Stimulated activated CD4-positive, alpha-beta T cell treated with anti-CD3 and anti-CD28 coated beads, Interleukin-2, amount 100 ng/mL, for 48 hours (primary cell): ENCODE data around the gene TRIM59.

Experiments used
- DNase-seq, 2 donors: peaks; one replicate each; pipeline ENCODE4 v3.0.0-alpha.2; 2020

The TRIM59 gene

DNA sequence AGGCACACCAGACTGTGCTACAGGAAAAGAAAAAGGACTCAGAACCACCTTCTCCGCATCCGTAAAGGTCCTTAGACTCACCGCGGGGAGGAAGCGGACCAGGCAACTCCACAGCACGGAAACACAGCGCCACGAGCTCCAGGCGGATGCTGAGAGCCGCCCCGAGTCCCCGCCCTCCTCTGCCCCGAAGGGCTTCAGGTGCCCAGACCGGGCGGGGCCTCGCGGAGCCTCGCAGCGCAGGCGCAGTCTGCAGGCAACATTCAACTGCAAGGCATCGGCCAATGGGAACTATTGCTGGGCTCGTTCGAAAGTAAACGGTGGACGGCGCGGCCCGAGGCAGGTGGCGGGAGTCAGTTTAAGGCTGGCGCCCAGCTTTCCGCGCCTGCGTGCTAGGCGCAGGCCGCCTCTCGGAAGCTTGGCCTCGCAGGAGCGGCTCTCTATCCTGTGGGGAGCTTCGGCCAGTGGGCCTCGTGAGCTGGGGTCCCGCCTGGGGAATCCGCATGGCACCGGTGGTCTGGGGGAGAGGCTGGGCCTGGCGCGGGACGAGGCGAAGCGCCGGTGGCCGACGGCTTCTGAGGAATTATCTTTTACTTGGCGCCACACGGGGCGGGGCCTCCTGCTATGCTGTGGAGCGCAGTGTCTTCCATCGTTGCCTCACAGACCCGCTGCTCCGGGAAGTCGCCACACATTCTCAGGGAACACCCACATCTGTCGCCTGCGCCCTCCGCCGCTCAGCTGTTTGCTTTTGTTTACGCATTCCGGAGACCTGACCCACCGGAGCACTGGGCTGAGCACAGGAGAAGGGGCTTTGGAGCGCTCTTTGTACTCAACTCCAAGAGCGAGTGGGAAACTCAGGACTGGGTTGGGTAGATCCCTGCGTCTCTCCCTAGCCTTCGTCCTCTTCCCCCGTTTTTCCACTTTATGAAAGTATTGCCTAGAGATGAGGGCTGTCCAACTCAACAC lies at the start of gene TRIM59:
TSS of gene TRIM59 (minus strand) at position 151 of the 963 bp plus-strand sequence. CDS start 10,603 bp downstream, outside the sequence.
- peak; percentile 92 to 93 for DNase-seq

- no peak for DNase-seq
Observed at GRCh38 chr3:160498202-160498601, 48.6 kb upstream of the TRIM59 start.

DNA sequence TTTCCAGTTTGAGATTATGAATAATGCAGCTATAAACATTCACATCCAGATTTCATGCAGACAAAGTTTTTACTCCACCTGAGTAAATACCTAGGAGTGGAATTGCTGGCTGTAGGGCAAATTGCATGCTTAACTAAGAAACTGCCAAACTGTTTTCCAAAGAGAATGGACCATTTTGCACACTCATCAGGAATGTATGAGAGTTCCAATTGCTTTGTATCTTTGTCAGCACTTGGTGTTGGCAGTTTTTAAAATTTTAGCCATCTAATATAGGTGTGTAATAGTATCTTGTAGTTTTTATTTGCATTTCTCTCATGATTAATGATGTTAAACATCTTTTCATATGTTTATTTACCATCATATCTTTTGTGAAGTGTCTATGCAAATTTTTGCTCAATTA lies 40.6 kb upstream of the TRIM59 start:
- DNase-seq, result no peak

- peak in 1 of 2 donors; percentile 3 for DNase-seq
Observed at GRCh38 chr3:160486459-160486869, 36.9 kb upstream of the TRIM59 start.

DNA sequence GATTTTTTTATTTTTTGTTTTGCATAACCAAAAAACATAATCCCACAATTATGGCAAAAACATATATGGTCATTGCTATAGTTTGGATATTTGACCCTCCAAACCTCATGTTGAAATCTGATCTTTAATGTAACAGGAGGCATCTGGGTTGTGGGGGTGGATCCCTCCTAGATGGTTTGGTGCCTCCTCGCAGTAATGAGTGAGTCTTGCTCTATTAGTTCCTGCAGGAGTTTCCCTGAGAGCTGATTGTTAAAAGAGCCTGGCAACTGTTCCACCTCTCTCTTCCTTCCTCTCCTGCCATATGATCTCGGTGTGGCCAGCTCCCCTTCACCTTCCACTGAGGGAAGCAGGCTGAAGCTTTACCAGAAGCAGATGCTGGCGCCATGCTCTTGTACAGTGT lies 33.2 kb upstream of the TRIM59 start:
- no peak for DNase-seq

GRCh38 chr3:160481856-160482255 lies 32.3 kb upstream of the TRIM59 start:
- no peak for DNase-seq

- no peak for DNase-seq
Observed at GRCh38 chr3:160480931-160481330, 31.3 kb upstream of the TRIM59 start.

DNA sequence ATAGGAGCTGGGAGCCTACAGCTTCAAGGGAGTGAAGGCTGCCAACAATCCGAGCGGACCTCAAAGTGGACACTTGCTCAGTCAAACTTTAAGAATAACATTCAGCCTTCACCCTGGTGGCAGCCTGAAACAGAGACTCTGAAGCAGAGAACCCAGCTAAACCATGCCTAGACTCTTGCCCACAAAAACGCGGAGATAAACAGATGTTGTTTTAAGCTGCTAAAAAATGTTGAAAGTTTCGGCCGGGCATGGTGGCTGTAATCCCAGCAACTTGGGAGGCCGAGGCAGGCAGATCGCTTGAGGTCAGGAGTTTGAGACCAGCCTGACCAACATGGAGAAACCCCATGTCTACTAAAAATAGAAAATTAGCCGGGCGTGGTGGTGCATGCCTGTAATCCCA lies 29.8 kb upstream of the TRIM59 start:
- no peak for DNase-seq

GRCh38 chr3:160478338-160478737 lies 28.8 kb upstream of the TRIM59 start:
- no peak for DNase-seq

DNA sequence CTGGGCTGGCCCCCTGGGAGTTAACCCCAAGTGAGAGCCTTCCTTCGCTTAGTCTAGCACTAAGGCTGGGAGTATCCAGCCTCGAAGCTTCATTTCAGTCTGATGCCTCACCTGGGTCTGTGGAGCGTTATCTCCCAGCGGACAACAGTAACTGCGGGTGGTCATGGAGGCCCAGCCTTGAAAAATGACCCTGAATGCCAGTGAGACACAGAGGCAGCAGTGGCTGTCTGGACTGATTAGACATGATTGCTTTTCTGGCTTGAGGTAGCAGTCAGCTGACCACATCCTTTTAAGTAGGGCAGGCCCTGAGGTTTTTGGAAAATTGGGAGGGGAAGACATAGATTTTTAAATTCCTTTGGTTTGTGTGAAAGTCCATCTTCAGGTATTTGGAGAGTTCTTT lies 28.2 kb upstream of the TRIM59 start:
- DNase-seq, result no peak

GRCh38 chr3:160475884-160476283 lies 26.3 kb upstream of the TRIM59 start:
- no peak for DNase-seq

DNA sequence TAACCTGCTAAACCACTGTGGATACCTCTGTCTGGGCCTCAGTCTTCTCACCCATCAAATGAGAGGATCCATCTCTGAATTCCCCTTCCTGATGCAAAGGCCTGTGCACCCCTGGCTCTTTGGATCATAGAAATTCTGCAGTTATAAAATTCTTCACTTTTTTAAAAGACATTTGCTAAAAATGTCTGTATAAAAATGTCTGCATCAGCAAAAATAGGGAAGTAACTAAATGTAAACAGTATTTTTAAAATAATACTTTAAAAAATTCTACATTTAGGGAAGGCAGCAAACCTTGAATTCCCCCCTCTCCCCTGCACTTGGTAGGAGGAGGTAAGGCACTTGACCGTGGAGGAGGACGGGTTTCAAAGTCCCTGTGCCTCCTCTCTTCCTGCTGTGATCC lies 25.6 kb upstream of the TRIM59 start:
- no peak for DNase-seq

DNA sequence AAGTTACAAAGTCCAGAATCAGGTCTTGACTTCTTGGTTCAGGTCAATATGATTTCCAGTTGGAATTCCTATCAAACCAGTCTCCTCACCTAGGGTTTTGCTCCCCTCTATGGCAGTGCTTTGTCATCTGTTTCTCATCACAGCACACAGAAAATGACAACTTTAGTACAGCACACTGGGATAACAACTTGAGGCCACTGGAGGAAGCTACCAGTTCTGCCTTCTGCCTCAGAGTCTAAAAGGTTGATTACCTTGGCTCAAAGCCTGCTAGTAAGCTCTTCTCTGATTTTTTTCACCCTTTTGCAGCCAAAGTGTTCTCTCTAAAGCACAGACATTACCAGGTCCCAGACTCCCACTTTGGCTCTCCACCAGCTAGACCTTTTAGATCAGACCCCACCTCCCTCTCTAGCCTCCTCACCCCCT lies 24.8 kb upstream of the TRIM59 start:
- DNase-seq, result no peak

DNA sequence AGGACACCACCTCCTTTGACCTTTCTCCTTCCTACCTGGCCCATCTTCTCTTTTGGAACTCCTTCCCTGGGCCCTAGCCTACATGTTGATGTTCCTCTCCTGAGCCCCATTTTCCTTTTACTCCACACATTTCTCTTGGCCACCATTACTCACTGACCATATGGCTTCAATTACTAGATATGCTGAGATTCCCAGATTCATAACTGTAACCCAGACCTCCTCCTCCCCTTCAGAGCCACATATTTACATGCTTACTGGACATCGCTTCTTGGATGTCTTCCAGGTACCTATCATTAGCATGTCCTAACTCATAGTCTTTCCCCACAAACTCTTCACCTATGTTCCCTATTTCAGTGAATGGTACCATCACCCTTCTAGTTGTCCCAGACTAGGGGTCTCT lies 24.4 kb upstream of the TRIM59 start:
- no peak for DNase-seq

GRCh38 chr3:160473221-160473620 lies 23.6 kb upstream of the TRIM59 start:
- no peak for DNase-seq

- DNase-seq, result no peak
Observed at GRCh38 chr3:160472344-160472743, 22.8 kb upstream of the TRIM59 start.

GRCh38 chr3:160471892-160472291 lies 22.3 kb upstream of the TRIM59 start:
- DNase-seq, result no peak

DNA sequence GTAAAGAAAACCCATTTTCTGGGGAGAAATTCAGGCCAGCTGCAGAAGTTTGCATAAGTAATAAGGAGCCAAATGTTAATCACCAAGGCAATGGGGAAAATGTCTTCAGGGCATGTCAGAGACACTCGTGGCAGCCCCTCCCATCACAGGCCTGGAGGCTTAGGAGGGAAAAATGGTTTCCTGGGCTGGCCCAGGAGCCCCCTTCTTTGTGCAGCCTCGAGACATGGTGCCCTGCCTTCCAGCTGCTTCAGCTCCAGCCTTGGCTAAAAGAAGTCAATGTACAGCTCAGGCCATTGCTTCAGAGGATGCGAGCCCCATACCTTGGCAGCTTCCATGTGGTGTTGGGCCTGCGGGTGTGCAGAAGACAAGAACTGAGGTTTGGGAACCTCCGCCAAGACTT lies 20.6 kb upstream of the TRIM59 start:
- no peak for DNase-seq

- DNase-seq, result no peak
Observed at GRCh38 chr3:160464971-160465370, 15.4 kb upstream of the TRIM59 start.

- no peak for DNase-seq
Observed at GRCh38 chr3:160464321-160464720, 14.7 kb upstream of the TRIM59 start.

GRCh38 chr3:160460033-160460432 lies 10.4 kb upstream of the TRIM59 start:
- no peak for DNase-seq

GRCh38 chr3:160459450-160459970 lies 9.9 kb upstream of the TRIM59 start:
- no peak for DNase-seq

- no peak for DNase-seq
Observed at GRCh38 chr3:160458151-160458550, 8.6 kb upstream of the TRIM59 start.

DNA sequence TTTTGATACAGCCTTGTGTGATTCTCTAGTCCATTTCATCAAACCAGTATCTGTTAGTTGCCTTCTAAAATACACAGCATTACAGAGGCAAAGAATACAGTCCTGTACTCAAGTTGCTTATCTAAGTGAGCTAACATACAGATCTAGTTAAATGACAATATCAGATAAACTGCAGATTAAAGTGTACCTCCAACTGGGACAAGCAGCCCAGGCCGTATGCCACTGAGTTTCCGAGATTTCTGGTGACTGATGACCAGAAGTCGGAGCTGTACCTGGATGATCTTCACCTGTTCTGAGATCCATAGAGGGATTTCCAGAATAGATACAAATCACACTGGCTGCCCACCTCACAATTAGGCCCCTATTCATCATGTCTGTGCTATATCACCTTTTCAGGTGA lies 6.3 kb upstream of the TRIM59 start:
- no peak for DNase-seq
